ENCODE data around the gene CISH.

DNA sequence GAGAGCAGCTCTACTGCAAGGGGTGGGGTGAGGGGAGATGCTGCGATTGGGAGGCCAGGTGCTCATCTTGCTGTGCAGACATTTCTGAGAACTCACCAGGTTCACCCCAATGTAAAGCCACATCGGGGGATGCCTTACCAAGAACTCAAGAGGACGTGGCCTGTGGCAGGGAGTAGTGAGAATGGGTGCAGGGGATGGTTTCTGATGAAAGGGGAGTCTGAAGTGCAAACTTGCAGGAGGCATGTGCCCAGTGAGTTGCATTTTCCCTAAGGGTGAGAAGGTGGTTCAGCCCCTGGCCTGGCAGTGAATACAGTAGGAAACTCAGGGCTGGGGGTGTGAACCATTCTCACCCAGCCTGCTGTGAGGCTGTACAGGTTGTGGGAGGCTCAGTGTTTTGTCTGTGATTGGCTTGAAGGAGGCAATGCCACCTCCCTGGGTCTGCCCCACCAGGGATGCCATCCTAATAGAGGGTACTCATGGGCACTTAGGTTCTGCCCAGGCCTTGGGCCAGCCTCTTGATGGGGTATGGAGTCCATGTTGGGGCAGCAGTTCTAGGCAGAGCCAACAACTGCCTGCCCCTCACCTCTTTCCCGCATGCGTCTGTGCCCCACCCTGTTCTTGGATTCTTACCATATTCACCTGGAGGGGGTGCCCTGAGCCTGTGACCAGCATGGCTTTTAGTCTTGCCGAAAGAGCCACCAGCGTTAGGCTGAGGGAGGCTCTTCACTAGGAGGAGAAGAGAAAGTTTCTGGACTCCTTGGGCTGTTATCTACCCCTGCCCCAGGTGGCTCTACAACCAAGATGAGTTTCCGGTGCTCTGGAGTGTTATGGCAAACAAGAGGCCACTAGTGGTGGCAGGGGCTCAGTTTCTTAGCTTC lies 37.8 kb downstream of the CISH start:
- no peak for TF ChIP-seq SREBF2 (CRISPR knock-in tag; IDR thresholded peaks at IDR 0.05)
- no peak for TF ChIP-seq SP2 (IDR thresholded peaks at IDR 0.05; ENCODE audit: extremely low read depth, low read depth, low read length, poor library complexity, severe bottlenecking)
- no peak for TF ChIP-seq HNRNPLL (IDR thresholded peaks at IDR 0.05; ENCODE audit: low read depth, low read length, poor library complexity, severe bottlenecking)
- no peak for TF ChIP-seq MYC (IDR thresholded peaks at IDR 0.05; ENCODE audit: low read depth, low read length)
- TF ChIP-seq MYC (CRISPR knock-in tag; IDR thresholded peaks at IDR 0.05; ENCODE audit: borderline replicate concordance, low read depth), result no peak
- TF ChIP-seq, protein P1, sequence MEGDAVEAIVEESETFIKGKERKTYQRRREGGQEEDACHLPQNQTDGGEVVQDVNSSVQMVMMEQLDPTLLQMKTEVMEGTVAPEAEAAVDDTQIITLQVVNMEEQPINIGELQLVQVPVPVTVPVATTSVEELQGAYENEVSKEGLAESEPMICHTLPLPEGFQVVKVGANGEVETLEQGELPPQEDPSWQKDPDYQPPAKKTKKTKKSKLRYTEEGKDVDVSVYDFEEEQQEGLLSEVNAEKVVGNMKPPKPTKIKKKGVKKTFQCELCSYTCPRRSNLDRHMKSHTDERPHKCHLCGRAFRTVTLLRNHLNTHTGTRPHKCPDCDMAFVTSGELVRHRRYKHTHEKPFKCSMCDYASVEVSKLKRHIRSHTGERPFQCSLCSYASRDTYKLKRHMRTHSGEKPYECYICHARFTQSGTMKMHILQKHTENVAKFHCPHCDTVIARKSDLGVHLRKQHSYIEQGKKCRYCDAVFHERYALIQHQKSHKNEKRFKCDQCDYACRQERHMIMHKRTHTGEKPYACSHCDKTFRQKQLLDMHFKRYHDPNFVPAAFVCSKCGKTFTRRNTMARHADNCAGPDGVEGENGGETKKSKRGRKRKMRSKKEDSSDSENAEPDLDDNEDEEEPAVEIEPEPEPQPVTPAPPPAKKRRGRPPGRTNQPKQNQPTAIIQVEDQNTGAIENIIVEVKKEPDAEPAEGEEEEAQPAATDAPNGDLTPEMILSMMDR (IDR thresholded peaks at IDR 0.05 in 2 of 3, conservative IDR thresholded peaks at IDR 0.05 in 1 of 3; ENCODE audit: insufficient read depth in 2 of 3, low read depth in 1 of 3, low read length in 3 of 3), result peak; percentile 20 to 59 (median 24); a peak in 3 of 6 replicates

All from K562 (cell line).